ENCODE results near the gene PPP1R16B.

Gene PPP1R16B

DNA sequence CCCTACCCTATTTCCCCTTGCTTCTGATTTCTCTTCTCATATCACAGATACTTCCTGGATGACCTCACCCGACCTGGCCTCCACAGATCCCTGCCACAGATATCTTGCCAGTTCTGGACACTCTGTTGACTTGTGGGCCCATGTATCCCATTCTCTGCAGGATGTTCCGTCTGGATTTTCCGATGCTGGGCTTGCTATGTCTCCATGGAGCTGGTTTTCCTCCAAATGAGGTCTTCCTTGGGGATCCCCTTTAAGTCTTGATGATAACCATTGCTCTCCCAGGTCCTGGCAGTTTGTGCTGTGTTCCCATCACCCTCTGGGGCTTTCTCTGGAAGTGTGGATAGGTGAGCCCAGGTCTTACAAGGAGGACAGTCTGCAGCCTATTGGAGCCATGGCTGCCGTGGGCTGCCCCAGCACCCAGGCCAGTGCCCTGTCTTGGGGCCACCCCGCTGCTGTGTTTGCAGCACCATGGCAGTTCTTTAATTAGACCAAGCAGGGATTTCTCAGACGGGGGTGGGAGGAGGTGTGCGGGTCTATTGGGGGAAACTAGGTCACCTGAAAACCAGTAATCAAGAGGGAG, 23.9 kb downstream of the PPP1R16B start:
- DNase-seq (ENCODE audit: extremely low spot score): no peak
- ChIA-PET POLR2A (no interaction called here), CTCF (interaction anchor here (1.3 to 1.8 kb wide), 2 partner anchors 11 to 64 kb away, joined by 4 to 6 read pairs; no protein-coding TSS in a partner anchor)
- TF ChIP-seq, protein P1, sequence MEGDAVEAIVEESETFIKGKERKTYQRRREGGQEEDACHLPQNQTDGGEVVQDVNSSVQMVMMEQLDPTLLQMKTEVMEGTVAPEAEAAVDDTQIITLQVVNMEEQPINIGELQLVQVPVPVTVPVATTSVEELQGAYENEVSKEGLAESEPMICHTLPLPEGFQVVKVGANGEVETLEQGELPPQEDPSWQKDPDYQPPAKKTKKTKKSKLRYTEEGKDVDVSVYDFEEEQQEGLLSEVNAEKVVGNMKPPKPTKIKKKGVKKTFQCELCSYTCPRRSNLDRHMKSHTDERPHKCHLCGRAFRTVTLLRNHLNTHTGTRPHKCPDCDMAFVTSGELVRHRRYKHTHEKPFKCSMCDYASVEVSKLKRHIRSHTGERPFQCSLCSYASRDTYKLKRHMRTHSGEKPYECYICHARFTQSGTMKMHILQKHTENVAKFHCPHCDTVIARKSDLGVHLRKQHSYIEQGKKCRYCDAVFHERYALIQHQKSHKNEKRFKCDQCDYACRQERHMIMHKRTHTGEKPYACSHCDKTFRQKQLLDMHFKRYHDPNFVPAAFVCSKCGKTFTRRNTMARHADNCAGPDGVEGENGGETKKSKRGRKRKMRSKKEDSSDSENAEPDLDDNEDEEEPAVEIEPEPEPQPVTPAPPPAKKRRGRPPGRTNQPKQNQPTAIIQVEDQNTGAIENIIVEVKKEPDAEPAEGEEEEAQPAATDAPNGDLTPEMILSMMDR (IDR thresholded peaks at IDR 0.05; ENCODE audit: control extremely low read depth, extremely low read depth, low read depth, missing control alignments): no peak

DNA sequence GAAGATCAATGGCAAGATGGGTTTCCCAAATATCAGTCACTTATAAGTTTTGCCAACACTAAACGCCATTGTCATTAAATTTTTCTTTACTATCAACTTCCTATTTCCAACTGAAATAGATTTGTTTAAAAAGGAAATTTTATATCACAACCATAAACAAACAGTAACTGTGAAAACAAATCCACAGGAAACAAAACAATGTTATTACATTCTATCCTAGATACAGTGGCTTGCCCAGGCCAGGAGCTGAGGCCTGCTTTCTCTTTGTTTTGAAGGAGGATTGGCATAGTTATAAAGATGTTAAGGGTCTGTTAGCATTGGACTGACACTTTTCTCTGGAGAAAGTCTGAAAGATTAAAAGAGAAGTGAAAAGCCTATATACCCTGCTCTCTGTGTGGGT, 24.9 kb downstream of the PPP1R16B start:
- TF ChIP-seq, protein P1 (IDR thresholded peaks at IDR 0.05; ENCODE audit: control extremely low read depth, extremely low read depth, low read depth, missing control alignments): no peak
- no peak for DNase-seq (ENCODE audit: extremely low spot score)
- ChIA-PET POLR2A (no interaction called here), CTCF (interaction anchor here (1.3 to 1.8 kb wide), 3 partner anchors 10 to 63 kb away, joined by 4 to 6 read pairs (median 5); no protein-coding TSS in a partner anchor)

DNA sequence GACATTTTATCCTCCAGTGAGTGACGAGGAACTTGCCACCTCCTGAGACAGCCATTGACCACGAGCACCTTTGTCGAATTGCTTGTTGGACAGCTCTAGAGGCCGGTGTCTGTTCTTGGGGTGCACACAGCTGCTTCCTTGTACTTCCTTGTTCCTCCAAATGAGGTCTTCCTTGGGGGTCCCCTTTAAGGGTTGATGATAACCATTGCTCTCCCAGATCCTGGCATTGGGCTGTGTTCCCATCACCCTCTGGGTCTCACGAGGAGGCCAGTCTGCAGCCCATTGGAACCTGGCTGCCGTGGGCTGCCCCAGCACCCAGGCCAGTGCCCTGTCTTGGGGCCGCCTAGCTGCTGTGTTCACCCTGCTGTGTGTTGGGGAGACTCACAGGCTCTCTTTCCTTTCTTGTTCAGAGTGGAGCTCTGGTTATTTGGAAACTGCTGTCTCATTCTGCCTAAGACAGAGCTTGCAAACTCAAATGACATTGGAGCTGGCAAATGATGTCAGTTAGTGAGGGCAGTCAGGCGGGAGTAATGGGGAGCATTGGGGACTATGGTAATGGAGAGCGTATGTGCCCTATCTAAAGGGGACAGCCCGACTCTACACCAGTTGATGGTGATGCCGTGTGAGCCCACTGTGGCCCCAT, 25.7 kb downstream of the PPP1R16B start:
- CTCF ChIA-PET: interaction anchor here (0.7 to 1.8 kb wide), 2 partner anchors 18 to 62 kb away, joined by 3 to 5 read pairs; no protein-coding TSS in a partner anchor
- POLR2A ChIA-PET: no interaction called here
- TF ChIP-seq, protein P1 (IDR thresholded peaks at IDR 0.05; ENCODE audit: control extremely low read depth, extremely low read depth, low read depth, missing control alignments): no peak
- no peak for DNase-seq (ENCODE audit: extremely low spot score)

DNA sequence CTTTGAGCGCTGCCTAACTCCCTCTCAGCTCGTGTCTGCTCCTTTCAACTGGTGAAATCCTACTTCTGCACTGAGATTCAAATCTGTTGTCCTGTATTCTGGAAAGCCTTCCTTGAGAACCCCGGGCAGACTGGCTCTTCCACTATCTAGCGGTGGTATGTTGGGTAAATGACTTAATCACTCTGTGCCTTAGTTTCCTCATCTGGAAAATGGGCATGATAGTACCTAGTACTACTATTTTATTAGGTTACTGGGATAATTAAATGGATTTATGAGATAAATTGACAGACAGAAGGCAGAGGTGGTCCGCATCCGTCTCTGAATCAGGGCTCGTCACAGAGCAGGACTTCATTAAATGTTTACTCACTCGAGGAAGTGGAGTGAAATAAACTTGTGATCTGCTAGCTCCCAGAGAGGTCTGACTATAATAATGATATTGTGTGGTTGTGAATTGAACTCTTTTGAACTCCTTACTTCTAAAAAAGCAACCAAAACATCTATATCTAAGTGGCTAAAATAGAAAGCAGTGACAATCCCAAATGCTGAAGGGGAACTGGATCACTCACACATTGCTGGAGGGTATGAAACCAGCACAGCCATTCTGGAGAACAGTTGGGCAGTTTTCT, 26.6 kb downstream of the PPP1R16B start:
- ChIA-PET CTCF (interaction anchor here (1.8 kb wide), 1 partner anchor 61 kb away, joined by 5 read pairs; no protein-coding TSS in a partner anchor), POLR2A (no interaction called here)
- TF ChIP-seq, protein P1 (IDR thresholded peaks at IDR 0.05; ENCODE audit: control extremely low read depth, extremely low read depth, low read depth, missing control alignments): no peak
- DNase-seq (ENCODE audit: extremely low spot score): no peak

DNA sequence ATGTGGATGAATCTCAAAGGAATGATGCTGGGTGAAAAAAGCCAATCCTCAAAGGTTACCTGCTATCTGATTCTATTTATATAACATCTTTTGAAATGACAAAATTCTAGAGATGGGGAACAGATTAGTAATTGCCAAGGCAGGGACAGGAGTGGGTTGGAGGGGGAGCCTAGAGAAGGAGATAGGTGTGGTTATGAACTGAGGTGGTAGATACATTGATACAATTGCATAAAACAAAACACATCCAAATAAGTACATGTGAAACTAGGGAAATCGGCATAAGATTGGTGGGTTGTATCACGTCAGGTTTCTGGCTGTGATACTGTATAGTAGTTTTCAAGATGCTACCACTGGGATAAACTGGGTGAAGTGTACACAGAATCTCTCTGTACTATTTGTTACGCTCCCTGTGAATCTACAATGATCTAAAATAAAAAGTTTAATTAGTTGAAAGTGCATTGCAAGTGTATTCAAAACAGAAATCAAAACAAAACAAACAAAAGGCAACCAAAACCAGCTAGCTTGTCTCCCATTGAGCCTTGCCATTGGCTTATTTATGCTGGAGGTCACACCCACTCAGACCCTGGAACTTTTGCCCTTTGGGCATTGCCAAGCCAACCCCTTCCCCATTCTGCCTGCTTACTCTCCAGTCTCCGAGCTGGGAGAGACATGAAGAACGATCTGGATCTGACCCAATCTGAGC, 27.8 kb downstream of the PPP1R16B start:
- peak; percentile 29 for DNase-seq (ENCODE audit: extremely low spot score)
- TF ChIP-seq, protein P1 (IDR thresholded peaks at IDR 0.05; ENCODE audit: control extremely low read depth, extremely low read depth, low read depth, missing control alignments): no peak
- POLR2A ChIA-PET: interaction anchor here (0.8 to 1.9 kb wide), 3 partner anchors 9 to 40 kb away, joined by 3 to 6 read pairs (median 3); no protein-coding TSS in a partner anchor
- CTCF ChIA-PET: interaction anchor here (0.8 to 4.4 kb wide), 7 partner anchors 9 to 62 kb away, joined by 3 to 28 read pairs (median 7); no protein-coding TSS in a partner anchor

DNA sequence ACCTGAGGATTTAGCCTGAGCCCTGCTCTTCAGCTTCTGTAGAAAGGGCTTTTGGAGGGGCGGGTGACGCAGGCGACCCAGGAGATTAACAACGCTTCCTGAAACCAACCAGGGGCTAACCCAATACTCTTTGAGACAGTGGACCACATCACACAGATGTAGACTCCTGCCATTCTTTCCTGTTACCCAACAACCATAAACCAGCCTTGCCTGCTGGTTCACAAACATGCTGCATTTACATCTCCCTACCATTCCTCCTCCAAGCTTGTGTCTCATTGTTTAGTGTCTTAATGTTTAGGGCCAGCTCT, 28.3 kb downstream of the PPP1R16B start:
- peak; percentile 36 for DNase-seq (ENCODE audit: extremely low spot score)
- POLR2A ChIA-PET: interaction anchor here (0.8 to 1.9 kb wide), 3 partner anchors 9 to 39 kb away, joined by 3 to 6 read pairs (median 3); no protein-coding TSS in a partner anchor

More for the DNA sequence above, 28.3 kb downstream of the PPP1R16B start:
- TF ChIP-seq, protein P1 (IDR thresholded peaks at IDR 0.05; ENCODE audit: control extremely low read depth, extremely low read depth, low read depth, missing control alignments): no peak
- CTCF ChIA-PET: interaction anchor here (0.8 to 4.4 kb wide), 9 partner anchors 8 to 61 kb away, joined by 3 to 28 read pairs (median 6); no protein-coding TSS in a partner anchor

Measured in GM10248 (cell line).